PC-9 (cell line): ENCODE measurements around the gene AGAP1. TPM values are rescaled to one million over a fixed set of nuclear protein-coding genes. Genes with fewer than 3 reads are reported as not detected.

Experiments used
- BruUV-seq: library from RNA; stranded (reverse); fragments of 400-500 nt; replicated peaks from 2 replicates; lab custom pipeline; 2021; lab: Mats Ljungman, UMichigan
- CTCF ChIA-PET: fragments of 300-600 bp; sonication (Branson Sonifier 250); formaldehyde crosslinking; loops from one replicate; lab custom pipeline; 2022; ENCODE audit warnings: antibody characterized with exemption; lab: Charles Lee
- POLR2A ChIA-PET: fragments of 300-600 bp; sonication (Branson Sonifier 250); formaldehyde crosslinking; loops from one replicate; lab custom pipeline; 2022; ENCODE audit warnings: antibody characterized with exemption; ENCODE audit not compliant: unreplicated experiment; lab: Charles Lee
- DNase-seq, 2 experiments: peaks; one replicate each; pipeline versions ENCODE4 v3.0.0 to v3.0.0-alpha.2; 2015 to 2022; ENCODE audit warnings: mixed read lengths in 1 of 2
- H2AFZ ChIP-seq: fragments of 200-600 bp; sonication (generic); 2 replicates; pipeline ENCODE4 v1.8.1; 2017; ENCODE audit warnings: antibody characterized with exemption
- H3F3A ChIP-seq: fragments of 200-600 bp; sonication (generic); 2 replicates; pipeline ENCODE4 v1.8.1; 2017; ENCODE audit warnings: antibody characterized with exemption, mild to moderate bottlenecking, low read depth; ENCODE audit not compliant: insufficient read depth
- H3K27ac ChIP-seq: fragments of 200-600 bp; sonication (generic); 2 replicates; pipeline ENCODE4 v1.6.1; 2016; ENCODE audit warnings: mixed run types
- H3K27me3 ChIP-seq: fragments of 200-600 bp; sonication (generic); 2 replicates; pipeline ENCODE4 v1.6.1; 2016; ENCODE audit warnings: low read depth, mixed run types; ENCODE audit not compliant: insufficient read depth
- H3K36me3 ChIP-seq: fragments of 200-600 bp; sonication (generic); 2 replicates; pipeline ENCODE4 v1.6.1; 2016; ENCODE audit warnings: low read depth, mixed run types
- H3K4me1 ChIP-seq: fragments of 200-600 bp; sonication (generic); replicated peaks from 2 replicates; pipeline ENCODE4 v1.6.1; 2016; ENCODE audit warnings: mixed run types; ENCODE audit not compliant: insufficient read depth
- H3K4me2 ChIP-seq: fragments of 200-600 bp; sonication (generic); 2 replicates; pipeline ENCODE4 v1.6.1; 2017; ENCODE audit warnings: mixed run types
- H3K4me3 ChIP-seq: fragments of 200-600 bp; sonication (generic); 2 replicates; pipeline ENCODE4 v1.6.1; 2016; ENCODE audit warnings: mixed run types
- H3K79me2 ChIP-seq: fragments of 200-600 bp; sonication (generic); 2 replicates; pipeline ENCODE4 v1.6.1; 2017; ENCODE audit warnings: low read depth, mixed run types
- H3K9me2 ChIP-seq: fragments of 200-600 bp; sonication (generic); 2 replicates; pipeline ENCODE4 v1.8.1; 2017; ENCODE audit warnings: mild to moderate bottlenecking; ENCODE audit not compliant: insufficient read depth
- H3K9me3 ChIP-seq: fragments of 200-600 bp; sonication (generic); 2 replicates; pipeline ENCODE4 v1.8.1; 2016; ENCODE audit warnings: low read depth; ENCODE audit not compliant: insufficient read depth
- H4K20me1 ChIP-seq: fragments of 200-600 bp; sonication (generic); 2 replicates; pipeline ENCODE4 v1.8.1; 2017; ENCODE audit not compliant: insufficient read depth
- EZH2 ChIP-seq: fragments of 200-600 bp; sonication (generic); IDR thresholded peaks from 2 replicates; pipeline ENCODE4 v1.8.0; 2017; ENCODE audit warnings: antibody characterized with exemption, low read depth
- intact Hi-C: fragments of 100-400 bp; cut with micrococcal nuclease; formaldehyde crosslinking; loops from one replicate; pipeline ENCODE4 v1.10.0; 2022; ENCODE audit not compliant: unreplicated experiment
- total RNA-seq: library from RNA; stranded (reverse); gene quantifications from 2 replicates; pipeline ENCODE4 v1.2.3, GENCODE V29; 2021
- TF ChIP-seq, protein P1 (sequence below): fragments of 200-600 bp; sonication (generic); conservative IDR thresholded peaks from 2 replicates; pipeline ENCODE4 v1.6.1; 2017; ENCODE audit warnings: mixed run types, antibody characterized with exemption, mild to moderate bottlenecking, moderate library complexity

The AGAP1 gene
- total RNA-seq, 1 experiment from 2014 or later = 91.4 TPM

DNA sequence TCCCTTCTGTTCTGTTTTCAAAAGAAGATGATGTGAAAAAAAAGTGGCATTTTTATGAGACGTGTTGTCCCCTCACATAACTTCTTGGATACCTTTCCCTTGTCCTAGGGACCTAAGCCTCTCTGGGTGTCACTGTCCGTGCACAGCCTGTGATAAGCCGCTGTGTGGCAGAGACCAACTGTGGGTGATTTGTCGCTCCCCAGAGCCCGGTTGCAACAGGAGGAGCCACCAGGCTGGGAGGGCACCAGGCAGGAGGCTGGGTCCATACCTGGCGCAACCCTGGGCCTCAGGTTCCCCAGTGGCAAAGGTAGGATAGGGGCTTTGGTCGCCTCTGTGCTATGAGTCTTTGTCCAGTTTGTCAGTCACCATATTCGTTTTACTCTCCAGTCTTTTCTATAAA, 82.1 kb downstream of the AGAP1 start:
- H3K4me3 ChIP-seq = no peak overlapping the region
- H4K20me1 ChIP-seq = peaks cover 49% of the 10 kb centered on the region
- H3K36me3 ChIP-seq = no peaks in the 10 kb centered on the region
- intact Hi-C loops = loop anchor here (10.0 kb wide), 1 partner anchor 181 kb away; no protein-coding TSS in a partner anchor
- TF ChIP-seq, protein P1, sequence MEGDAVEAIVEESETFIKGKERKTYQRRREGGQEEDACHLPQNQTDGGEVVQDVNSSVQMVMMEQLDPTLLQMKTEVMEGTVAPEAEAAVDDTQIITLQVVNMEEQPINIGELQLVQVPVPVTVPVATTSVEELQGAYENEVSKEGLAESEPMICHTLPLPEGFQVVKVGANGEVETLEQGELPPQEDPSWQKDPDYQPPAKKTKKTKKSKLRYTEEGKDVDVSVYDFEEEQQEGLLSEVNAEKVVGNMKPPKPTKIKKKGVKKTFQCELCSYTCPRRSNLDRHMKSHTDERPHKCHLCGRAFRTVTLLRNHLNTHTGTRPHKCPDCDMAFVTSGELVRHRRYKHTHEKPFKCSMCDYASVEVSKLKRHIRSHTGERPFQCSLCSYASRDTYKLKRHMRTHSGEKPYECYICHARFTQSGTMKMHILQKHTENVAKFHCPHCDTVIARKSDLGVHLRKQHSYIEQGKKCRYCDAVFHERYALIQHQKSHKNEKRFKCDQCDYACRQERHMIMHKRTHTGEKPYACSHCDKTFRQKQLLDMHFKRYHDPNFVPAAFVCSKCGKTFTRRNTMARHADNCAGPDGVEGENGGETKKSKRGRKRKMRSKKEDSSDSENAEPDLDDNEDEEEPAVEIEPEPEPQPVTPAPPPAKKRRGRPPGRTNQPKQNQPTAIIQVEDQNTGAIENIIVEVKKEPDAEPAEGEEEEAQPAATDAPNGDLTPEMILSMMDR = no peak
- TF ChIP-seq EZH2 = no peak
- H3K4me1 ChIP-seq = peaks cover 34% of the 10 kb centered on the region
- no peak overlapping the region for H2AFZ ChIP-seq
- no peaks in the 10 kb centered on the region for H3K27me3 ChIP-seq
- no peak for DNase-seq
- BruUV-seq = no TSS peak
- peaks cover 15% of the 10 kb centered on the region for H3F3A ChIP-seq
- H3K4me2 ChIP-seq = peak overlapping the region; percentile 24
- peaks cover 100% of the 10 kb centered on the region for H3K79me2 ChIP-seq
- no peaks in the 10 kb centered on the region for H3K9me3 ChIP-seq
- H3K9me2 ChIP-seq = no peaks in the 10 kb centered on the region
- H3K27ac ChIP-seq = 0 out of 2 replicates have a peak overlapping the region, but pooled peaks have one; percentile 5
- ChIA-PET POLR2A (no interaction called here), CTCF (interaction anchor here (0.5 to 1.1 kb wide), 2 partner anchors 298 to 459 kb away, joined by 3 to 4 read pairs; no protein-coding TSS in a partner anchor)

DNA sequence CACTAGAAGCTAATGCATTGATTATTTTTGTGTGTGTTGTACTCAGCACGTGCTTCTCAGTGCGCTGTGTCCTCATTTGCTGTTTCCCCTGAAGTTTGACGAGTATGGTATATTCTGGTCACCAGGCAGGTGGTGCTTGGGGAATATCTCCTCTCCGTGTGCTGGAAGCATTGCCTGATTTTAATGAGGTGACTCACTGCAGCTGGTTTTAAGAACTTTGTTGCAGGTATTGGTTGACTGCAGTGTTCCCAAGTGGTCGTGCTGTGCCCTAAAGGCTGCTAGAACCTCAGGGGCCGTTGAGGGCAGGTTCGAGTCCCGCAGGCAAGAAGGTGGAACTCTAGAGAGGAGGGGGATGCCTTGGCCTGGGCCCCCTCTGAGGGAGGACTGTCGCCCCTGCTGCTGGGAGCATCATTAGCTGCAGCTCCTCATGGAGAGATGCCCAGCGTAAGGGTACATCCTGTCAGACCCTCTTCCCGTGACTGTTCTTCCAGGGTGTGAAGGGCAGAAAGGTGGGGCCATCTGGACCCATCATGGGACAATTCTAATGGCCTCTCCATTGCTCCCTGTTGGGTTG, 82.6 kb downstream of the AGAP1 start:
- POLR2A ChIA-PET = no interaction called here
- Histone ChIP-seq H3K4me1 (peaks cover 29% of the 10 kb centered on the region), H3K79me2 (peaks cover 100% of the 10 kb centered on the region), H3K27me3 (no peaks in the 10 kb centered on the region), H3F3A (peaks cover 10% of the 10 kb centered on the region), H3K4me3 (no peak overlapping the region), H4K20me1 (peaks cover 52% of the 10 kb centered on the region), H3K9me3 (no peaks in the 10 kb centered on the region), H3K36me3 (no peaks in the 10 kb centered on the region), H3K9me2 (no peaks in the 10 kb centered on the region), H2AFZ (no peak overlapping the region), H3K4me2 (peak overlapping the region; percentile 24), H3K27ac (0 out of 2 replicates have a peak overlapping the region, but pooled peaks have one; percentile 5)
- TF ChIP-seq, protein P1 = no peak
- no peak for TF ChIP-seq EZH2
- CTCF ChIA-PET = interaction anchor here (0.5 kb wide), 1 partner anchor 298 kb away, joined by 4 read pairs; no protein-coding TSS in a partner anchor
- BruUV-seq = no TSS peak
- intact Hi-C loops = loop anchor here (10.0 kb wide), 1 partner anchor 182 kb away; no protein-coding TSS in a partner anchor
- DNase-seq = peak in 1 of 2 experiments; percentile 80

DNA sequence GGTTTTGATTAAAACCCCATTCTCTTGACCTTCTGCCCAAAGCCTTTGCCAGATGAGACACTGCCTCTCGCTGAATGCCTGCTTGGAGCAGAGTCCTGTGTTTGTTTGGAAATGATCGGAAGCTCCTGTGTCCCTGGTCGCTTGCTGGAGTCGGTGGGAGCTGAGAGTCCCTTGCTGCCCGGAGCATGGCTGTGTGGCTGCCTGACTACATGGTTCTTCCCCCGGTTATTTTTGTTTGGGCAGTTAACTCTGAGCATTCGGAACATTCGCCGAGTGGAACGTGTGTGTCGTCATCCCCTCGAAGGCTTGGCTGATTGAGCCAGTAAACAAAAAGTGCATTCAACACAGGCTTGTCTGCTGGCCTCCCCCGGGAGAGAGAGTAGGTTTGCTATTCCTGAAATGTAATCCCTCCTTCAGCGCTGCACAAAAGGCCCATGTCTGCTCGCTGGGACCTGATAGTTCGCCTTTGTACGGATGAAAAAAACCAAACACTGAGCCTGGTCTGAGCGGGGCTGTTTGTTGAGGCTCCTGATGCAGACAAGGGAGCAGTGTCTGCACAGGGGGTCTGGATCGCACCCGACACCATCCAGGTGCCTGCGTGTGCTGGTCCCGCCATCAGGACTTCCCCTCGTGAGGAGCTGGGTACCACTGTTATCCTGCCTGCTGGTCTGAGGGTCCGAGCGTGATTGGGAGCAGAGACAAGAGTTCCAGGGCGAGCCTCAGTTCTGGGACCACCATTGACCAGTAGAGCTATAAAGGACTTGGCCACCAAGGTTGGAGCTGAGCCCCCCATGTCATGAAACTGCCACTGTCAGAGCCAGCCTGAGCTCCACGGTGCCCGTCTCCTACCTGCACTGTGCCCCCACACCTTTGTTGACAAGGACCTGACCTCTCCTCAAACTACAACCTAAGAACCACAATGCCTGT, 83.8 kb downstream of the AGAP1 start:
- no peaks in the 10 kb centered on the region for H3K36me3 ChIP-seq
- no peak overlapping the region for H3K4me3 ChIP-seq
- no peaks in the 10 kb centered on the region for H3K9me3 ChIP-seq
- H2AFZ ChIP-seq = no peak overlapping the region
- H3K27me3 ChIP-seq = no peaks in the 10 kb centered on the region
- H3K9me2 ChIP-seq = no peaks in the 10 kb centered on the region
- peaks cover 64% of the 10 kb centered on the region for H4K20me1 ChIP-seq
- peaks cover 100% of the 10 kb centered on the region for H3K79me2 ChIP-seq
- BruUV-seq = no TSS peak
- TF ChIP-seq EZH2 = no peak
- TF ChIP-seq, protein P1 = no peak
- ChIA-PET POLR2A (interaction anchor here (0.6 kb wide), 1 partner anchor 118 kb away, joined by 4 read pairs; no protein-coding TSS in a partner anchor), CTCF (no interaction called here)
- H3K27ac ChIP-seq = no peak overlapping the region
- H3K4me2 ChIP-seq = no peak overlapping the region
- peaks cover 8% of the 10 kb centered on the region; the same call in 1 of the 2 replicates for H3F3A ChIP-seq
- DNase-seq = no peak
- intact Hi-C loops = loop anchor here (10.0 kb wide), 1 partner anchor 183 kb away; no protein-coding TSS in a partner anchor
- H3K4me1 ChIP-seq = peaks cover 26% of the 10 kb centered on the region
